HG03175 (cell line): ENCODE results near the gene FAM234A.

ENCODE experiments used
- ATAC-seq: cut with Tn5 transposase; IDR thresholded peaks from one replicate; pipeline ENCODE4 v1.9.1; 2021; ENCODE audit warnings: mild to moderate bottlenecking, moderate library complexity; ENCODE audit not compliant: unreplicated experiment

Gene FAM234A

DNA sequence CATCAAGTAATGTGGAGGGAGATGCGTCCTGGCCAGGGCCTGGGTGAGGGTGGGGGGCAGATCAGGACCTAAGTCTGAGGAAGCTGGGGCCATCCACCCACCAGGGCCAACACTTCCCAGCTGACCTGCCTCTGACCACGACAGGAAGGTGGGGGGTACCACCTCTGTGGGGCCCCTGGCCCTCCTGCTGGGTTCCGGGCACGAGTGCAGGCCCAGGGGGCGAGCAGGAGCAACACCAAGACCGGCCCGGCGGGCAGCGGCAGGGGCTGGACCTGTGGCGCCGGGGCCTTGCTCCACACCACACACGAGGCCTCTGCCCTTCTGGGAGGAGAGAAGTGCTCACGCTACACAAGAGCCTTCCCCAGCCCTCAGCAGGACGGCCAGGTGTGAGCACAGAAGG is 61.7 kb downstream of the FAM234A start:
- no peak for ATAC-seq

DNA sequence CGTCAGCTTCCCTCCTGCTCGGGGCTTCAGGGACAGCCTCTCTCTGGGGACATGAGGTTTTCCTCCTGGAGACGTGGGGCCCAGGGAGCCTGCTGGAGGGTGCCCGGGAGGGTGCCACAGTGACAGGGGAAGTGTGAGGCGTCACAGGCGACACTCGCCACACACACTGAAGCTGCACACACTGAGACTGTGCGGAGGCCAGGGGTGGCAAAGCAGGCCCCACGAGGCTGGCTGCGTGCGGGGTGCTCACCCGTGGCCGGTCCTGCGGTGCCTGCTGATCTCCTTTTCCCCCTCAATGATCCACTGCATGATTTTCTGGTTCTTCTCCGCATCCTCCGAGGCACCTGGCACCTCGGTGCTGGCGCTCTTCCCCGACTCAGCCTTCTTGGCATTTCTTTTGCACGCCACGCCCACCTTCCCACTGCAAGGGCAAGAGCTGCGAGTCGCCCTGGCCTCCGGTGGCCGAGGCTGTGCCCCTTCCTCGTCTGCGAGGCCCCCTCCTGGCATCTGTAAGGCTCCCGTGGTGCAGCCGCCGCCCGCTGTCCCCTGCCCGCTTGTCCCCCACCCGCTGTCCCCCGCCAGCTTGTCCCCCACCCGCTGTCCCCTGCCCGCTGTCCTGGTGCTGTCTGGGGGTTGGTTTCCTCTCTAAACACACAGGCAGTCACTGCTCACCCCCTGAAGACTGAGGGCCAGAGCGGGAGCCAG is 62.3 kb downstream of the FAM234A start:
- no peak for ATAC-seq

DNA sequence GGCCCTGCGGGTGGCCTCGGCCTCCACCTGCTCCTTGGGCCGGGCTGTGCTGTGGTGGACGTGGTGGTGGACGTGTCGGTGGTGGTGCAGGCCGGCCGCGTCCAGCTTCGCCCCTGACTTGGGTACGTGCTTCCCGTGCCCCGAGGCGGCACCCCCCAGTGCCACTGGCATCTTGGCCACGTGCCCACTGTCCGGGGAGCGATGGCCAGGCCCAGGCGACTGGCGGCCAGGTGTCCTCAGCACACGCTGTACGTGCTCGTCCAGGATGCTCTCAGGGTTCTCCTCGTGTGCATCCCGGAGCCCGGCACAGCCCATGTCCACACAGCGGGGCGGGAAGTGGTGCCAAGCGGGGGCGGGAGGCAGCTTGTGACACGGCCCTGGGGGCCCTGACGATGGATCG is 63.2 kb downstream of the FAM234A start:
- no peak for ATAC-seq

DNA sequence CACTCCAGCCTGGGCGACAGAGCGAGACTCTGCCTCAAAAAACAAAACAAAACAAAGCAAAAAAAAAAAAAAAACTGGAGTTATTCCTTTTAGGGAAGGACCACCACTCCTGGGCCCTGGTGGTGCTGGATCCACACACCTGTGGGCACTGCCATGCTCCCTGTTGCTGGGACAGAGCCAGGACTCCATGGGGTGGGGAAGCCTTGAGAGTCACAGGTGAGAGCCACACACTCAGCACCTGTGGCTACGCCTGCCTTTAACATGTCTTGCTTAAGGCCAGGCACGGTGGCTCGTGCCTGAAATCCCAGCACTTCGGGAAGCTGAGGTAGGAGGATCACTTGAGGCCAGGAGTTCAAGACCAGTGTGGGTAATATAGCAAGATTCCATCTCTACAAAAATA is 66.6 kb downstream of the FAM234A start:
- ATAC-seq = no peak

DNA sequence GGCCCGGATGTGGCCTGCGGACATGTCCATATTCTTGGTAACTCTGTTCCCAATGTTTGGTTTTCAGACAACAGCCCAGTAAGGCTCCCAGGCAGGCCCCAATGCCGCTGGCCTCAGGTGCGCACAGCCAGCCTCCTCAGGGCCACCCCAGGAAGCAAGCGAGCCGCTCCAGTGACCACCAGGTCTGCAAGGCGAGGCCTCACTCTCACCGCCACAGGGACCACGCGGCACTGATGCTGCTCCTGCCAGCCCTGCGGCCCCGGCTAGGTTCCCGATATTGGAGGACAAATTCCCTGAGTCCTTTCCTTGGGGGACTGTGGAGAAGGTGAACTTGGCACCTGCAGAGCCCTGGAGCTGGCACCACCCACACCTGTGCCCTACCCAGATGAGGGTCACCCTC is 67.3 kb downstream of the FAM234A start:
- no peak for ATAC-seq

DNA sequence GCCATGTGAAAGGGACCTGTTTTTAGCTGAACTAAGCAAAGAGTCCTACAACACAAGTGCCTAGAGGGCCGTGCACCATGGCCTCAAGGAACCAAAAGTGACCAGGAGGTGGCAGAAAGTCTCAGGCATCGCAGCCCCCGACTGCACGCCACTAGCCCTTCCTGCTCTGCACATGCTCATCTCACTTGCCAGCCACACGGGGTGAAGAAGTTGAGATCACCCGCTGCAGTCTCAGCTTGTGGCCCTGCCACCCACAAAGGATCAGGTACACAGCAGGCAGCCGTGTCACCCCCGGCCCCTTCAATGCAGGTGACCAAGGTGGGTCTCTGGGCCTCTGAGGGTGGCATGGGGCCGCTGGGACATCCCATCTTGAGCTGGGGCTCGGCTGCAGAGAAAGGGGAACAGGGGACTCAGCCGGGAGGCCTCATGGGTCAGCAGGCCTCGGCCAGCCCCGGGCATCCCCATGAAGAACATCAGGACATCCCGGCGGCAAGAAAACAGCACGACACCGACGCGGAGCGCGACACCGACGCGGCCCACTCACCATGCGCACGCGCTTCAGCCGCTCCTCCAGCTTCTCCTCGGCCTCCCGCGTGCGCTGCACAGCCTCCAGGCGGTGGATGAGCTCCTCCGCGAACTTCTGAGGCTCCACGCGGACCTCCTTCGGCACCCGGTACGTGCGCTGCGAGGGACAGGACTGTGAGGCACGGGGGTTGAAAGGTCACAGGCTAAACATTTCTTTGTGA is 69.3 kb downstream of the FAM234A start:
- ATAC-seq = no peak

DNA sequence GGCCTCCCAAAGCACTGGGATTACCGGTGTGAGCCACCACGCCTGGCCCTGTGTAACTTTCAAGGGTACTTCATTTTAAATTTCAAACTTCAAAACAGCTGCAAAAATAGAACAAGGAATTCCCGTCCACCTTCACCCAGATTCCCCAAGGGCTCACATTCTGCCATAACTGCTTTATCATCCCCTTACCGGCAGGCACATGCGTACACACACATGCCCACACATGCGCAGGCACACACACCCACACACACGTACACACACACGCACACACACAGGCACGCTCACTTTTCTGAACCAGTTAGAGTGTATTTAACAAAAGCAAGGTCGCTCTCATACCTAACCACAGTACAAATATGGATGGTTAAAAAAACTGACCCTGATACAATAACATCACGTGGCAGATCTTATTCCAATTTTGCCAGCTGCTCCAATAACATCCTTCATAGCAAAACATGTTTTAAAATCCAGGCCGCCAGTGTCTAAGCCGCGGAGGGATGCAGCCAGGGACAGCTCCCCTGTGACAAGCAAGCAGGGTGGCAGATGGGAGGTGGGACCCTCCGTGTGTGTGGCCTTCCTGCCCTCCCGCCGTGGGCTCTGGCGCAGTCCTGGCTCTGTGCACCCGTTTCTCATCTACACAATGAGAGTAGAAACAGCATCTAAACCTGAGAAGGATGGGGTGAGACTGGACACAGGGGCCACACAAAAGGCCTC is 71.5 kb downstream of the FAM234A start:
- ATAC-seq = no peak

DNA sequence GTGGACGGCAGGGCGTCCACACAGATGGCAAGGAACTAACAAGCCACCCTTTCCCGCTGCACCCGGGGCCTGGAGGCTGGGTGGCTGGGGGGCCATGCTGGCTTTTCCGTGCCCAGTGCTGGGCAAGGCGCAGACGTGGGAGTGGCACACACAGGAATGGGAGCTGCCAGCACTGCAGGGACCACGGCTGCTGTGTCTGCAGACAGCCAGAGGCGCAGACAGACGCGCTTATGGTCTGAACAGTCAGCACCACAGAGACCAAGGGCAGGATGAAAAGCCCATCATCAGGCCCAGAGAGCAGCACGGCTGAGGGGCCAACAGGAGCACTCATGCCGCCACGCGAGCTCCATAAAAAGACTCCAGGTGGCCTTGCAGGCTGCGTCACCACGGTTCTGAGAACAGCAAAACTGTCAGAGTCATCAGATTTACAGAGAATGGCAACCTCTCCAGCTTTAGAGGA is 72.3 kb downstream of the FAM234A start:
- no peak for ATAC-seq

DNA sequence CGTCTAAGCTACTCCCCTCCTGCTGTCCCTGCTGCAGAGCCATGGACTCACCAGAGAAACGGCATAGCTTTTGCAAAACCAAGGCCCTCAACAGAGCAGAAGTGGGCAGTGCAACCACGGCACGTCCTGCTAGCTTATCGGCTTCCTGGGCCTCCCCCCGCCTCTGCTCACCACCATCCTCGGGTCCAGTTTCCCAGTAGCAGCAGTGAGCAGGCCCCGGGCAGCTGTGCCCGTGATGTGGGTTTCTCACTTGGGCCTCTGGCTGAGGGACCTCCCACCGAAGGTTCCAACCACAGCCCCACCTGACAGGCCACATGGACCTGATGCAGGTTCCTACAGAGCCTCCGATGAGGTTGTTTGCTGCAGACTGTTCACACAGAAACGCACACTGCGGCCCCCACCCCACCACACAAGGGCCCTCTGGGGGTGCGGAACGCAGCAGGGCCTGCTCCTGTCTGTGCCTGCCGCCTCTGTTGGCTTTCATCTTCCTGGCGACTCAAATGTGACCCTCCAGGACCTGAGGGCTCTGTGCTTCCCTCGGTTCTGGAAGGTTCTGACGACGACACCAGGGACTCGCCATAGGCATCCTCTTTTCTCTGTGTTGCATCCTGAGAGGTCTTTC is 73.2 kb downstream of the FAM234A start:
- no peak for ATAC-seq

DNA sequence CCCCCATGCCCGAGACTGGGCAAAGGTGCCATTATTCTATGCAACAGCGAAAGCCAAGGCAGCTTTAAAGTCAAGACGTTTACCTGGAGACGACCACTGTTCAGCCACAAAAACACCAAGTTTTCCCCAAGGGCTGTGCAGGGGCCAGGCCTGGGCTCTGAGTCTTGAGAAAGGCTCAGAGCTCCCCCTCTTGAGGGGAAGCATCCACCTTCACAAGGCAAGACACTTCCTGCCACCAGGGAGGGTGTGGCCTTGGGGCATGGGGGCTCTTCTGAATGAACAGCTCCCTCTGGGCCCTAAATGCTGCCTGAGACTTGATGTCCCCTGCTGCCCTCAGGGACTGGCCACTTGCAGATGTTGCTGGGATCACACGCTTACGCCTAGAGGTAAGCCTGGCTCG is 74.9 kb downstream of the FAM234A start:
- ATAC-seq = no peak

DNA sequence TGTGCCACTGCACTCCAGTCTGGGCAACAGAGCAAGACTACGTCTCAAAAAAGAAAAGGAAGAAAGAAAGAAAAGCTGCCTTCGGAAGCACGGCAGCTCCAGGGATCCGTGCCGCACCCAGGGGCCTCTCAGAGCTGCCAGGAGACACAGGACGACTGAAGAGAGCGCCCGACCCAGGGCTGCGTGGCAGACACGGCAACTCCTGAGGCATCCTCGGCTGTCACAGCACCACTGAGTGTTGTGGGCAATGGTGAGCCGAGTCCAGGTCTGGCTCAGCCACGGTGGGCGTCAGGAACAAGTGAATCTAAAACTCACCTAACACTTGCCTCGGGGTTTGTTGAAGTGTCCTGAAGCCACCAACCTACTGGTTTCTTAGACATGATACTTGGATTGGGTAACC is 77.1 kb downstream of the FAM234A start:
- ATAC-seq = no peak

DNA sequence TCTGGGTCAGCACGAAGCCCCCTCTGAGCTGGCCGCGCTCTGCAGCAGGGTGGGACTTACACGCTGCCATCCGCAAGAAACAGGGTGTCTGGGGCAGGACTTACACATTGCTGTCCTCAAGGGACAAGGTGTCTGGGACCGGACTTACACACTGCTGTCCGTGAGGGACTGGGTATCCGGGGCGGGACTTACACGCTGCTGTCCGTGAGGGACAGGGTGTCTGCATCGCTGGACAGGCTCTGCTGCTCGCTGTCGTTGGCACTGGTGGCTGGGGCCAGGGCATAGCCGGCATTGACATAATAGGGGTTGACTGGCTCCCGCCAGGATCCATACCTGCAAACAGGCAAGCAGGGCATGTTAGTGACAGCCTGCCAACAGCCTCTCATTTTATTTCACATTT is 79.7 kb downstream of the FAM234A start:
- ATAC-seq = no peak

DNA sequence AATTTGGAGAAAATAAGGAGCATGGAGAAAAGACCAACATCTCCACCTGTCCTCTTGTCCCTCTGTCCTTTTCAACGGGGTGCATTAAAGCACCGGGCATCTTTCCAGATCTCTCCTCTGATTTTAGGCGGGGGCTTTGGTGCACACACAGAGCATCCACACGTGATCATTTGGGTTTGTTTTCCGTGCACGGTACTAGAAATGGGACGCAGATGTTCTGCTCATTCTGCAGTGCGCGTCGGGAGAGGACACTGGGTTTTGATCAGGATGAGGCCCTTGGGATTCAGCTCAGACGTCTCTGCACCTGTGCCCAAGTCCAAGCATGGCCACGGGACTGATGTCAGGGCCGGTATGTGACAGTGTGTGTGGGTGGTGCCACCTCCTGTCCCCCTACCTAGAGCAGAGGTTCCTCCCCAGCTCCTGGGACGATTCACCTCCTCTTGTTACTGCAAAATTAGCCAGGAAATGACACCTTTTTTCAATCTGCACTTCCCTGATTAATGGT is 80.2 kb downstream of the FAM234A start:
- no peak for ATAC-seq
